Measurements from ENCODE around the gene FOXA3.

GRCh38 chr19:45825263-45825605 is 38.9 kb upstream of the FOXA3 start:
- TF ChIP-seq, protein P1, sequence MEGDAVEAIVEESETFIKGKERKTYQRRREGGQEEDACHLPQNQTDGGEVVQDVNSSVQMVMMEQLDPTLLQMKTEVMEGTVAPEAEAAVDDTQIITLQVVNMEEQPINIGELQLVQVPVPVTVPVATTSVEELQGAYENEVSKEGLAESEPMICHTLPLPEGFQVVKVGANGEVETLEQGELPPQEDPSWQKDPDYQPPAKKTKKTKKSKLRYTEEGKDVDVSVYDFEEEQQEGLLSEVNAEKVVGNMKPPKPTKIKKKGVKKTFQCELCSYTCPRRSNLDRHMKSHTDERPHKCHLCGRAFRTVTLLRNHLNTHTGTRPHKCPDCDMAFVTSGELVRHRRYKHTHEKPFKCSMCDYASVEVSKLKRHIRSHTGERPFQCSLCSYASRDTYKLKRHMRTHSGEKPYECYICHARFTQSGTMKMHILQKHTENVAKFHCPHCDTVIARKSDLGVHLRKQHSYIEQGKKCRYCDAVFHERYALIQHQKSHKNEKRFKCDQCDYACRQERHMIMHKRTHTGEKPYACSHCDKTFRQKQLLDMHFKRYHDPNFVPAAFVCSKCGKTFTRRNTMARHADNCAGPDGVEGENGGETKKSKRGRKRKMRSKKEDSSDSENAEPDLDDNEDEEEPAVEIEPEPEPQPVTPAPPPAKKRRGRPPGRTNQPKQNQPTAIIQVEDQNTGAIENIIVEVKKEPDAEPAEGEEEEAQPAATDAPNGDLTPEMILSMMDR (IDR thresholded peaks at IDR 0.05): no peak
- no peak for TF ChIP-seq POLR2A (IDR thresholded peaks at IDR 0.05)
